Measurements from ENCODE around the gene PITPNC1.

DNA sequence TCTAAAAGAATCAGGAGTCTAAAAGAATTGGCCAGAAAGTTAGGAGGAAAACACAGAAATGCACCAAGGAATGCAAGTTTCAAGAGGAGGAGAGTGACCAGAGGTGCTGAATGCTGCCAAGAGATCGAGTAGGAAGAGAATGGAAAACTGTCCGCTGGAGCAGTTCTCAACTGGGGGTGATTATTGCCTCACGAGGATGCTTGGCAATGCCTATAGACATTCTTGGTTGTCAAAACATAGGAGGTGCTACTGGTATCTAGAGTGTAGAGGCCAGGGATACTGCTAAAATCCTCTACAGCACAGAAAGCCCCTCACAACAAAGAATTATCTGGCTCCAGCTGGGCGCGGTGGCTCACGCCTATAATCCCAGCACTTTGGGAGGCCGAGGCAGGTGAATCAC, 258.6 kb downstream of the PITPNC1 start:
- no peak for TF ChIP-seq POLR2AphosphoS5 (IDR thresholded peaks at IDR 0.05)
- TF ChIP-seq, protein P1, sequence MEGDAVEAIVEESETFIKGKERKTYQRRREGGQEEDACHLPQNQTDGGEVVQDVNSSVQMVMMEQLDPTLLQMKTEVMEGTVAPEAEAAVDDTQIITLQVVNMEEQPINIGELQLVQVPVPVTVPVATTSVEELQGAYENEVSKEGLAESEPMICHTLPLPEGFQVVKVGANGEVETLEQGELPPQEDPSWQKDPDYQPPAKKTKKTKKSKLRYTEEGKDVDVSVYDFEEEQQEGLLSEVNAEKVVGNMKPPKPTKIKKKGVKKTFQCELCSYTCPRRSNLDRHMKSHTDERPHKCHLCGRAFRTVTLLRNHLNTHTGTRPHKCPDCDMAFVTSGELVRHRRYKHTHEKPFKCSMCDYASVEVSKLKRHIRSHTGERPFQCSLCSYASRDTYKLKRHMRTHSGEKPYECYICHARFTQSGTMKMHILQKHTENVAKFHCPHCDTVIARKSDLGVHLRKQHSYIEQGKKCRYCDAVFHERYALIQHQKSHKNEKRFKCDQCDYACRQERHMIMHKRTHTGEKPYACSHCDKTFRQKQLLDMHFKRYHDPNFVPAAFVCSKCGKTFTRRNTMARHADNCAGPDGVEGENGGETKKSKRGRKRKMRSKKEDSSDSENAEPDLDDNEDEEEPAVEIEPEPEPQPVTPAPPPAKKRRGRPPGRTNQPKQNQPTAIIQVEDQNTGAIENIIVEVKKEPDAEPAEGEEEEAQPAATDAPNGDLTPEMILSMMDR (IDR thresholded peaks at IDR 0.05): no peak

Data from gastroesophageal sphincter (tissue), 3 donors.